Activated naive CD4-positive, alpha-beta T cell treated with anti-CD3 and anti-CD28 coated beads for 36 hours (primary cell): ENCODE measurements around the gene HOXC6. TPM values are rescaled to one million over a fixed set of nuclear protein-coding genes. Genes with fewer than 3 reads are reported as not detected.

Source experiments
- CTCF ChIA-PET: fragments of 350-600 bp; sonication (Branson Sonifier 250); formaldehyde crosslinking; loops from one replicate; lab custom pipeline; 2021; ENCODE audit warnings: antibody characterized with exemption; lab: Charles Lee
- DNase-seq: peaks from one replicate; pipeline ENCODE4 v3.0.0-alpha.2; 2020
- H3K27ac Mint-ChIP-seq: one replicate; pipeline ENCODE4 v1.8.0; 2021; ENCODE audit warnings: mild to moderate bottlenecking, mixed read lengths
- H3K27me3 Mint-ChIP-seq: one replicate; pipeline ENCODE4 v1.8.0; 2021; ENCODE audit warnings: low read depth, mixed read lengths
- H3K36me3 Mint-ChIP-seq: one replicate; pipeline ENCODE4 v1.8.0; 2021; ENCODE audit warnings: low read depth, mixed read lengths
- H3K4me1 Mint-ChIP-seq: one replicate; pipeline ENCODE4 v1.8.0; 2021; ENCODE audit warnings: low read depth, mixed read lengths
- H3K4me3 Mint-ChIP-seq: one replicate; pipeline ENCODE4 v1.8.0; 2021; ENCODE audit warnings: mild to moderate bottlenecking, moderate library complexity, mixed read lengths
- H3K9me3 Mint-ChIP-seq: one replicate; pipeline ENCODE4 v1.8.0; 2021; ENCODE audit warnings: mixed read lengths
- intact Hi-C: fragments of 100-400 bp; cut with micrococcal nuclease; formaldehyde crosslinking; loops from one replicate; pipeline ENCODE4 v1.15.1; 2023
- total RNA-seq, 2 experiments: library from RNA; stranded (reverse); gene quantifications; one replicate each; pipeline ENCODE4 v1.2.3, GENCODE V29; 2021

Gene HOXC6
- total RNA-seq, 2 experiments from 2014 or later = not detected

DNA sequence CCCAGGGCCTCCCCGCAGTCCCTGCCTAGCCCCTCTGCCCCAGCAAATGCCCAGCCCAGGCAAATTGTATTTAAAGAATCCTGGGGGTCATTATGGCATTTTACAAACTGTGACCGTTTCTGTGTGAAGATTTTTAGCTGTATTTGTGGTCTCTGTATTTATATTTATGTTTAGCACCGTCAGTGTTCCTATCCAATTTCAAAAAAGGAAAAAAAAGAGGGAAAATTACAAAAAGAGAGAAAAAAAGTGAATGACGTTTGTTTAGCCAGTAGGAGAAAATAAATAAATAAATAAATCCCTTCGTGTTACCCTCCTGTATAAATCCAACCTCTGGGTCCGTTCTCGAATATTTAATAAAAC, 2.2 kb downstream of the HOXC6 start:
- no peak overlapping the region for H3K4me3 Mint-ChIP-seq
- intact Hi-C loops = loop anchor here (5.0 kb wide), 1 partner anchor 52 kb away; no protein-coding TSS in a partner anchor

GRCh38 chr12:54030889-54031471, 2.7 kb downstream of the HOXC6 start:
- intact Hi-C loops = loop anchor here (5.0 kb wide), 1 partner anchor 51 kb away; no protein-coding TSS in a partner anchor
- CTCF ChIA-PET = interaction anchor here (0.6 to 5.2 kb wide), 10 partner anchors 15 to 177 kb away, joined by 3 to 113 read pairs (median 12); partner anchors contain the start of genes HOXC10, HOXC8 and SMUG1
- H3K36me3 Mint-ChIP-seq = no peaks in the 10 kb centered on the region
- DNase-seq = no peak
- H3K27me3 Mint-ChIP-seq = peaks cover 78% of the 10 kb centered on the region
- no peaks in the 10 kb centered on the region for H3K9me3 Mint-ChIP-seq
- H3K4me1 Mint-ChIP-seq = peaks cover 33% of the 10 kb centered on the region
- no peak overlapping the region for H3K27ac Mint-ChIP-seq
- H3K4me3 Mint-ChIP-seq = no peak overlapping the region

More for the DNA sequence above, 2.2 kb downstream of the HOXC6 start:
- no peaks in the 10 kb centered on the region for H3K36me3 Mint-ChIP-seq
- H3K27me3 Mint-ChIP-seq = peaks cover 79% of the 10 kb centered on the region
- H3K9me3 Mint-ChIP-seq = no peaks in the 10 kb centered on the region
- DNase-seq = no peak
- H3K27ac Mint-ChIP-seq = no peak overlapping the region
- CTCF ChIA-PET = interaction anchor here (0.7 to 5.2 kb wide), 5 partner anchors 22 to 170 kb away, joined by 3 to 113 read pairs (median 24); partner anchors contain the start of genes HOXC8 and SMUG1
- peaks cover 33% of the 10 kb centered on the region for H3K4me1 Mint-ChIP-seq

DNA sequence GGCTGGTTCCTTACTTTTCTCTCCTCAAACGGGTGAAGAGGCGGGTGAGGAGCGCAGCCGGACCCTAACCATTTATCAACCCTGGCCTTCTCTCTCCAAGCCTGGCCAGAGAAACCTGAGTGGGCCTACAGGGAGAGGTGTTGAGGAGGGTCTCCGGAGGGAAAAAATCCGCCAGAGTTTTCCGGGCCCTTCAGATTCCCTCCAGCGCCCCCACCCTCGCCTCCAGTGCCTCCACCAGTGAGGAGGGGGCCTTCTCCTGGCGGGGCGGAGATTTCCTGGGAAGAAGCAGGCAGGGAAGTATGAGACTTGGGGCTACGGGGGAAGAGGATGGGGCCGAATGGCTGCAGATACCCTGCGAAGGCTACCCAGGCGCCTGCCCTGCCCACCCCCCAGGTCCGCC, 3.2 kb downstream of the HOXC6 start:
- no peak for DNase-seq
- no peaks in the 10 kb centered on the region for H3K36me3 Mint-ChIP-seq
- H3K9me3 Mint-ChIP-seq = no peaks in the 10 kb centered on the region
- peaks cover 77% of the 10 kb centered on the region for H3K27me3 Mint-ChIP-seq
- CTCF ChIA-PET = interaction anchor here (0.9 to 5.2 kb wide), 16 partner anchors 8 to 177 kb away, joined by 3 to 113 read pairs (median 10); partner anchors contain the start of genes HOXC10, HOXC8 and SMUG1
- peaks cover 33% of the 10 kb centered on the region for H3K4me1 Mint-ChIP-seq
- no peak overlapping the region for H3K27ac Mint-ChIP-seq
- intact Hi-C loops = loop anchor here (5.0 kb wide), 1 partner anchor 51 kb away; no protein-coding TSS in a partner anchor
- no peak overlapping the region for H3K4me3 Mint-ChIP-seq

GRCh38 chr12:54032086-54032619, 3.9 kb downstream of the HOXC6 start:
- Mint-ChIP-seq H3K9me3 (no peaks in the 10 kb centered on the region), H3K36me3 (no peaks in the 10 kb centered on the region), H3K27ac (no peak overlapping the region), H3K4me3 (no peak overlapping the region), H3K4me1 (peaks cover 30% of the 10 kb centered on the region), H3K27me3 (peaks cover 75% of the 10 kb centered on the region)
- CTCF ChIA-PET = interaction anchor here (0.6 to 5.2 kb wide), 37 partner anchors 8 to 276 kb away, joined by 3 to 113 read pairs (median 6); partner anchors contain the start of genes HOXC10, HOXC4, HOXC8 and SMUG1
- intact Hi-C loops = loop anchor here (1.0 to 5.0 kb wide), 7 partner anchors 26 to 175 kb away; no protein-coding TSS in a partner anchor
- DNase-seq = no peak

DNA sequence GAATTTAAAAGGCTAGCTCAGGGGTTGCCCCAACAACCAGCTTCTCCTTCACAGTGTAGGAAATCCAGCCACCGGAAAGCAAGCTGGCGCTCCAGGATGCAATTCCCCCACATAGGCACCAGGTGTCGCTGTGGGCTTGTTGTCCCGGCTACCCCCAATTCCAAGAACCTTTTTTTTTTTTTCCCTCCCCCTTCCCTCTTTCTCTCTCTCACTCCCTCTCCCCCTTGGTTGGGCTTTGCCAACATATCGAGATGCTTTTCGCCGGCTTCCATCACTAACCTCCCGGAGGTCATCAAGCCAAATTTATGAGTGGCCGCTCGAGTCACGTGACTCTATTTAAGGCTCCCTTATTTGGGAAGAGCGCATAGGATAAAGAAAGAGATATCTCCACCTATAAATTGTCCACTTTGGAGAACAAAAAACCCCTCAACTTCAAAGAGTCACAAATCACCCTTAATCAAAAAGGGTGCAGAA, 4.4 kb downstream of the HOXC6 start, which contains the start of gene HOXC5:
Gene HOXC5, plus strand, starts transcription at position 424 of the 474 bp plus-strand sequence. CDS start 73 bp downstream, outside the sequence.
- CTCF ChIA-PET = interaction anchor here (0.6 to 5.2 kb wide), 38 partner anchors 9 to 276 kb away, joined by 3 to 113 read pairs (median 6); partner anchors contain the start of genes HOXC10, HOXC4, HOXC8 and SMUG1
- intact Hi-C loops = loop anchor here (1.0 to 5.0 kb wide), 7 partner anchors 26 to 175 kb away; no protein-coding TSS in a partner anchor
- H3K27ac Mint-ChIP-seq = no peak within 1 kb of the TSS
- DNase-seq = peak; percentile 82
- H3K4me3 Mint-ChIP-seq = peak within 1 kb of the TSS; percentile 36
- H3K4me1 Mint-ChIP-seq = peaks cover 27% of the 10 kb centered on the region
- no peaks in the 10 kb centered on the region for H3K36me3 Mint-ChIP-seq
- H3K9me3 Mint-ChIP-seq = no peaks in the 10 kb centered on the region
- peaks cover 73% of the 10 kb centered on the region for H3K27me3 Mint-ChIP-seq

DNA sequence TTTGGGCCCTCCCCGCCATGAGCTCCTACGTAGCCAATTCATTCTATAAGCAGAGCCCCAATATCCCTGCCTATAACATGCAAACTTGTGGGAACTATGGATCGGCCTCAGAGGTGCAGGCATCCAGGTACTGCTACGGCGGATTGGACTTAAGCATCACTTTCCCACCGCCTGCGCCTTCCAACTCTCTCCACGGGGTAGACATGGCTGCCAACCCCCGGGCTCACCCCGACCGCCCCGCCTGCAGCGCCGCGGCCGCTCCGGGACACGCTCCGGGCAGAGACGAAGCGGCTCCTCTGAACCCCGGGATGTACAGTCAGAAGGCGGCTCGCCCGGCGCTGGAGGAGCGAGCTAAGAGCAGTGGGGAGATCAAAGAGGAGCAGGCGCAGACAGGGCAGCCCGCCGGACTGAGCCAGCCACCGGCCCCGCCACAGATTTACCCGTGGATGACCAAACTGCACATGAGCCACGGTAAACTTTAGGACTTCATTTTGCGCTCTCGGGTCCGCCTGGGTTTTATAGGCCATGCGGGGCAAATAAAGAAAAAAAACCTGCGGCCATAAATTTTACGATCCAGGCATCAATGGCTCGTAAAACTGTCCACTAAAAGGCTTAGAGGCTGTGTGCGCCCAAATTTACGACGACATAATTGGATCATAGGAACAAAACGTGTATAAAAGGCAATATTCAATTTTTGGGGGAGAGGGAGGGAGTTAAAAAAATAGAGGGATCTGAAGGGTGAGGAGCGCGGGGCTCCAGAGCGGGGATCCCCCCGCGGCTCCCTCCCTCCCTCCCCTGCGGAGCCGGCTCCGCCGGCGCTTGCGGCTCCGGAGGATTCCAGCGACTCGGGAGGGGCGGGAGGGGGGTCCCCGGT, 5.1 kb downstream of the HOXC6 start:
- Mint-ChIP-seq H3K4me1 (peaks cover 25% of the 10 kb centered on the region), H3K4me3 (peak overlapping the region; percentile 34), H3K27ac (no peak overlapping the region), H3K27me3 (peaks cover 71% of the 10 kb centered on the region), H3K9me3 (no peaks in the 10 kb centered on the region), H3K36me3 (no peaks in the 10 kb centered on the region)
- no peak for DNase-seq
- intact Hi-C loops = loop anchor here (2.0 to 5.0 kb wide), 2 partner anchors 49 to 167 kb away; no protein-coding TSS in a partner anchor
- CTCF ChIA-PET = interaction anchor here (0.6 to 5.2 kb wide), 26 partner anchors 11 to 175 kb away, joined by 3 to 113 read pairs (median 8); partner anchors contain the start of genes HOXC4, HOXC8 and SMUG1

DNA sequence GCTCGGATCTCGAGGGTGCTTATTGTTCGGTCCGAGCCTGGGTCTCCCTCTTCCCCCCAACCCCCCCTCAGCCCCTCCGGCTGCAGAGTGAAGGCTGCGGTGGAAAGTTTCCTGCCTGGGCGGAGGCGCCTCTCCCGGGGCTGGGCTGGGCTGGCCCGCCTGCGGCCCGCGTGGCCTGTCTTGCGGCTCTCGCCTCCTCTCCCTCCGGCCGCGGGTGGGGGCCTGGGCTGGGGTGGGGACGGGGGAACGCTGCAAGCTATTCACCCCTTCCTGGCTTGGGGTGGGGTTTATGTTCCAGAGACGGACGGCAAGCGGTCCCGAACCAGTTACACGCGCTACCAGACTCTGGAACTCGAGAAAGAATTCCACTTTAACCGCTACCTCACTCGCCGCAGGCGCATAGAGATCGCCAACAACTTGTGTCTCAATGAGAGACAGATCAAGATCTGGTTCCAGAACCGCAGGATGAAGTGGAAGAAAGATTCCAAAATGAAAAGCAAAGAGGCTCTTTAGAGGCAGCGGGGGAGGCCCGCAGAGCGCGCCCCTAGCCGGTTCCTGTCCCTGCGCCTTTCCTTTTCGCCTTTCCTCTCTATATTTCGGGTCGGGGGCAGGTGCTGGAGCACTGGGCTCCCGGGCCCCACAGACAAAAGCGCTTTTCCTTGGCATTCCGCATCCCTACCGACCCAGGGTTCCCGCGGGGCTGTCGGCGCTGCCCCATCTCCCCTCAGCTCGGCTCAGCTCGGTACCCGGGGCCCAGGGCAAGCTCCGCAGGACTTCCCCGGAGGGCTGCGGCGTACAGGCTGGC, 5.9 kb downstream of the HOXC6 start:
- Mint-ChIP-seq H3K4me1 (peaks cover 21% of the 10 kb centered on the region), H3K9me3 (no peaks in the 10 kb centered on the region), H3K36me3 (no peaks in the 10 kb centered on the region), H3K27me3 (peaks cover 73% of the 10 kb centered on the region), H3K27ac (no peak overlapping the region), H3K4me3 (peak overlapping the region; percentile 45)
- CTCF ChIA-PET = interaction anchor here (1.0 to 5.2 kb wide), 4 partner anchors 103 to 158 kb away, joined by 3 to 113 read pairs (median 19); partner anchors contain the start of gene SMUG1
- no peak for DNase-seq
- intact Hi-C loops = loop anchor here (2.0 to 5.0 kb wide), 2 partner anchors 48 to 167 kb away; no protein-coding TSS in a partner anchor

GRCh38 chr12:54034785-54035310, 6.6 kb downstream of the HOXC6 start:
- no peak overlapping the region for H3K27ac Mint-ChIP-seq
- intact Hi-C loops = loop anchor here (5.0 kb wide), 1 partner anchor 47 kb away; no protein-coding TSS in a partner anchor
- peaks cover 15% of the 10 kb centered on the region for H3K4me1 Mint-ChIP-seq
- H3K4me3 Mint-ChIP-seq = no peak overlapping the region
- H3K9me3 Mint-ChIP-seq = no peaks in the 10 kb centered on the region
- CTCF ChIA-PET = interaction anchor here (5.2 kb wide), 1 partner anchor 157 kb away, joined by 113 read pairs; the partner anchor contains the start of gene SMUG1
- no peak for DNase-seq
- H3K27me3 Mint-ChIP-seq = peaks cover 74% of the 10 kb centered on the region
- no peaks in the 10 kb centered on the region for H3K36me3 Mint-ChIP-seq

DNA sequence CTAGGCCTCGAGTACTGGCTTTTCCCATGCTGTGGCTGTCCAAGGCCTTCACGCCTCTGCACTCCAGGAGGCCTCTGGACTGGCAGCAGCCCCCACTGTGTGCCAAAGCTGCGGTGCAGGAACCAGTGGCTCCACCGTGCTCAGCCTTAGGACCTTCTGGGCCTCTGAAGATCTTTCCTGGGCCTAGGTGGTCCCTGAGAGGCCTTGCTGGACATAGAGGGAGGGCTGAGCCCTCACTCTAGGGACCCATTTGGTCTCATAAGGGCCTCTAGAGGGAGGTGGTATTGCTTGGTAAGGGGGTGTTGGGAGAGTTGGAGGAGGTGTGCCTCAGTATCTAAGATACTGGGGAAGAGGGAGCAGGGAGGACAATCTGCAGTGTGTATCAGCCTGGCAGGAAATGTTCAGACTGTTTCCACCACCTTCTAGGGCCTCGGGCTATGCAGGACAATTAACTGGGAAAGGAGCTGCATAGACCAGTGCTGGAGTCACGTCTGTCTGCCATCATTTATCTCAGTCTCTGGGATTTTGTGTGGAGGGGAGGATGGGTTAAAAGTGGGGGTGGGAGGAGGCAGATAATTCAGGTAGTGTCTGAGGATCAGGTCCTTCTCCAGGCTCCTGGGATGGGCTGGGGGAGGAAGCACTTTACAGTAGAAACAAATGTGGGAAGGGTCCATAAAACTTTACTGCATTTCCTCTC, 7.5 kb downstream of the HOXC6 start:
- H3K9me3 Mint-ChIP-seq = no peaks in the 10 kb centered on the region
- DNase-seq = no peak
- CTCF ChIA-PET = no interaction called here
- H3K4me3 Mint-ChIP-seq = no peak overlapping the region
- no peak overlapping the region for H3K27ac Mint-ChIP-seq
- intact Hi-C loops = no loop called here
- no peaks in the 10 kb centered on the region for H3K36me3 Mint-ChIP-seq
- H3K4me1 Mint-ChIP-seq = peaks cover 14% of the 10 kb centered on the region
- peaks cover 77% of the 10 kb centered on the region for H3K27me3 Mint-ChIP-seq

- Mint-ChIP-seq H3K27me3 (peaks cover 73% of the 10 kb centered on the region), H3K9me3 (no peaks in the 10 kb centered on the region), H3K27ac (no peak overlapping the region), H3K4me1 (peaks cover 12% of the 10 kb centered on the region), H3K36me3 (no peaks in the 10 kb centered on the region), H3K4me3 (no peak overlapping the region)
- intact Hi-C loops = no loop called here
- no peak for DNase-seq
- CTCF ChIA-PET = interaction anchor here (0.6 to 1.2 kb wide), 2 partner anchors 30 to 103 kb away, joined by 3 to 4 read pairs; no protein-coding TSS in a partner anchor
Measured at GRCh38 chr12:54036620-54037359, 8.6 kb downstream of the HOXC6 start.
